HG03378 (cell line): Measurements from ENCODE around the gene DEFB126.
"Not testable (repeated sequence)": the region's sequence is repeated elsewhere in the genome, so short reads cannot be mapped to it uniquely, and the experiment has no call there.

Experiments used
- ATAC-seq: cut with Tn5 transposase; IDR thresholded peaks from one replicate; pipeline ENCODE4 v1.9.1; 2021; ENCODE audit warnings: mild to moderate bottlenecking, moderate library complexity; ENCODE audit not compliant: unreplicated experiment

DEFB126 gene

GRCh38 chr20:142290-142689 lies at the start of gene DEFB126:
DEFB126 (plus strand) TSS chr20:142590; CDS start chr20:142629, 39 bp downstream.
- ATAC-seq, result no peak

GRCh38 chr20:93641-94040 lies 48.7 kb upstream of the DEFB126 start:
- ATAC-seq, result no peak

- no peak for ATAC-seq
Measured at GRCh38 chr20:95215-95614, 47.2 kb upstream of the DEFB126 start.

- not testable (repeated sequence) for ATAC-seq
Measured at GRCh38 chr20:97691-98090, 44.7 kb upstream of the DEFB126 start.

GRCh38 chr20:101975-102374 lies 40.4 kb upstream of the DEFB126 start:
- no peak for ATAC-seq

- ATAC-seq, result no peak
Measured at GRCh38 chr20:103456-103855, 38.9 kb upstream of the DEFB126 start.

- no peak for ATAC-seq
Measured at GRCh38 chr20:112396-112795, 30.0 kb upstream of the DEFB126 start.

- no peak for ATAC-seq
Measured at GRCh38 chr20:117518-117917, 24.9 kb upstream of the DEFB126 start.

- ATAC-seq, result not testable (repeated sequence)
Measured at GRCh38 chr20:129786-130323, 12.5 kb upstream of the DEFB126 start.

GRCh38 chr20:137668-138490 lies 4.5 kb upstream of the DEFB126 start:
- no peak for ATAC-seq

GRCh38 chr20:145877-146276 lies 3.5 kb downstream of the DEFB126 start:
- no peak for ATAC-seq

- ATAC-seq, result no peak
Measured at GRCh38 chr20:152131-152530, 9.7 kb downstream of the DEFB126 start.

- ATAC-seq, result no peak
Measured at GRCh38 chr20:157154-157553, 14.8 kb downstream of the DEFB126 start, which contains the start of gene DEFB127. DEFB127 (plus strand) TSS chr20:157454; CDS start chr20:157545, 91 bp downstream.

GRCh38 chr20:164618-165017 lies 22.2 kb downstream of the DEFB126 start:
- no peak for ATAC-seq

- ATAC-seq, result no peak
Measured at GRCh38 chr20:168876-169275, 26.5 kb downstream of the DEFB126 start.

GRCh38 chr20:184288-184687 lies 41.9 kb downstream of the DEFB126 start:
- ATAC-seq, result no peak

- no peak for ATAC-seq
Measured at GRCh38 chr20:187733-188132, 45.3 kb downstream of the DEFB126 start.

GRCh38 chr20:189611-190010 lies 47.2 kb downstream of the DEFB126 start, which contains the start of gene DEFB128:
DEFB128 (minus strand) TSS chr20:189711; CDS start chr20:189623, 88 bp downstream.
- ATAC-seq, result no peak
